K562 (cell line): ENCODE data around the gene FYB2.

Experiments
- HDAC6 ChIP-seq: IDR thresholded peaks from 2 replicates; pipeline ENCODE4 v1.6.1; 2012; ENCODE audit warnings: low read depth, mild to moderate bottlenecking, control low read depth, inconsistent platforms, low read length, moderate library complexity
- REST ChIP-seq, 2 experiments: fragments of 450-650 bp; formaldehyde crosslinking in 1 of 2; IDR thresholded peaks; 2 replicates each; pipeline versions ENCODE4 v1.4.0 to v1.6.1; 2014 to 2020; ENCODE audit warnings: mild to moderate bottlenecking in 2 of 2, borderline replicate concordance in 1 of 2, low read depth in 1 of 2
- ZNF75A ChIP-seq: fragments of 450-650 bp; formaldehyde crosslinking; IDR thresholded peaks from 2 replicates; pipeline ENCODE4 v1.4.0; 2020; ENCODE audit warnings: mild to moderate bottlenecking

GRCh38 chr1:56817716-56818463 is 1.3 kb downstream of the FYB2 start:
- TF ChIP-seq ZNF75A (CRISPR knock-in tag) (no peak), HDAC6 (no peak), REST (IDR thresholded peaks at IDR 0.05; ENCODE audit: borderline replicate concordance) (no peak), REST (CRISPR knock-in tag; IDR thresholded peaks at IDR 0.05; ENCODE audit: low read depth) (no peak)
